GM23338 (cell line): ENCODE data around the gene HIPK1. TPM values are rescaled to one million over a fixed set of nuclear protein-coding genes. Genes with fewer than 3 reads are reported as not detected.

Experiments
- ATAC-seq: fragments of 200-7000 bp; cut with Tn5 transposase; 3 replicates; pipeline ENCODE4 v1.9.1; 2020
- DNase-seq: peaks from one replicate; pipeline ENCODE4 v3.0.0-alpha.2; 2015; ENCODE audit warnings: low spot score
- H2AFZ ChIP-seq: fragments of 200-600 bp; sonication (generic); 2 replicates; pipeline ENCODE4 v1.8.0; 2016; ENCODE audit warnings: antibody characterized with exemption, mild to moderate bottlenecking, moderate library complexity
- H3F3A ChIP-seq: fragments of 200-600 bp; sonication (generic); replicated peaks from 2 replicates; pipeline ENCODE4 v1.8.0; 2017; ENCODE audit warnings: antibody characterized with exemption, mixed run types, low read depth
- H3K27ac ChIP-seq: fragments of 200-600 bp; sonication (generic); 2 replicates; pipeline ENCODE4 v1.6.1; 2016; ENCODE audit warnings: low read depth
- H3K27me3 ChIP-seq: fragments of 200-600 bp; sonication (generic); 2 replicates; pipeline ENCODE4 v1.8.0; 2016; ENCODE audit warnings: mild to moderate bottlenecking, mixed run types, moderate library complexity; ENCODE audit not compliant: insufficient read depth
- H3K36me3 ChIP-seq: fragments of 200-600 bp; sonication (generic); 2 replicates; pipeline ENCODE4 v1.8.0; 2016; ENCODE audit warnings: mild to moderate bottlenecking; ENCODE audit not compliant: insufficient read depth
- H3K4me1 ChIP-seq: fragments of 200-600 bp; sonication (generic); 2 replicates; pipeline ENCODE4 v1.8.0; 2016; ENCODE audit warnings: mild to moderate bottlenecking, moderate library complexity; ENCODE audit not compliant: insufficient read depth
- H3K4me2 ChIP-seq: fragments of 200-600 bp; sonication (generic); 2 replicates; pipeline ENCODE4 v1.7.1; 2017; ENCODE audit warnings: mixed run types
- H3K4me3 ChIP-seq: fragments of 200-600 bp; sonication (generic); 2 replicates; pipeline ENCODE4 v1.6.1; 2016; ENCODE audit warnings: mixed run types
- H3K79me2 ChIP-seq: fragments of 200-600 bp; sonication (generic); replicated peaks from 2 replicates; pipeline ENCODE4 v1.8.0; 2017; ENCODE audit warnings: mild to moderate bottlenecking; ENCODE audit not compliant: insufficient read depth
- H3K9me2 ChIP-seq: fragments of 200-600 bp; sonication (generic); 2 replicates; pipeline ENCODE4 v1.8.0; 2017; ENCODE audit not compliant: insufficient read depth
- H4K20me1 ChIP-seq: fragments of 200-600 bp; sonication (generic); replicated peaks from 2 replicates; pipeline ENCODE4 v1.8.0; 2017; ENCODE audit warnings: mild to moderate bottlenecking; ENCODE audit not compliant: insufficient read depth
- H3K27ac Mint-ChIP-seq: 2 replicates; pipeline ENCODE4 v1.8.0; 2020; ENCODE audit warnings: inconsistent platforms, mild to moderate bottlenecking, moderate library complexity, mixed read lengths
- H3K27me3 Mint-ChIP-seq: 3 replicates; pipeline ENCODE4 v1.8.0; 2022; ENCODE audit warnings: low read depth, mild to moderate bottlenecking, moderate library complexity, mixed read lengths, inconsistent platforms; ENCODE audit not compliant: insufficient read depth, poor library complexity
- H3K36me3 Mint-ChIP-seq: 3 replicates; pipeline ENCODE4 v1.8.0; 2021; ENCODE audit warnings: low read depth, mild to moderate bottlenecking, inconsistent platforms, moderate library complexity, mixed read lengths
- H3K4me1 Mint-ChIP-seq: 3 replicates; pipeline ENCODE4 v1.8.0; 2020; ENCODE audit warnings: mild to moderate bottlenecking, inconsistent platforms, mixed read lengths
- H3K4me3 Mint-ChIP-seq: 3 replicates; pipeline ENCODE4 v1.8.0; 2021; ENCODE audit warnings: moderate library complexity, mild to moderate bottlenecking, inconsistent platforms, mixed read lengths
- H3K9me3 Mint-ChIP-seq: 3 replicates; pipeline ENCODE4 v1.8.0; 2020; ENCODE audit warnings: moderate library complexity, mild to moderate bottlenecking, inconsistent platforms, mixed read lengths
- CREB1 ChIP-seq: fragments of 250-450 bp; sonication (Bioruptor Pico); IDR thresholded peaks from 2 replicates; pipeline ENCODE4 v1.5.0; 2020; ENCODE audit warnings: low read depth, mild to moderate bottlenecking, moderate library complexity
- EZH2 ChIP-seq: fragments of 200-600 bp; sonication (generic); IDR thresholded peaks from one replicate; pipeline ENCODE4 v1.8.0; 2017; ENCODE audit warnings: antibody characterized with exemption, mild to moderate bottlenecking, low read depth; ENCODE audit not compliant: unreplicated experiment
- EZH2phosphoT487 ChIP-seq: fragments of 200-600 bp; sonication (generic); IDR thresholded peaks from one replicate; pipeline ENCODE4 v1.8.1; 2018; ENCODE audit warnings: antibody characterized with exemption; ENCODE audit not compliant: unreplicated experiment
- JUNB ChIP-seq: IDR thresholded peaks from one replicate; pipeline ENCODE4 v1.6.1; 2016; ENCODE audit warnings: antibody characterized with exemption; ENCODE audit not compliant: unreplicated experiment
- NANOG ChIP-seq: IDR thresholded peaks from 2 replicates; pipeline ENCODE4 v1.6.1; 2016; ENCODE audit warnings: antibody characterized with exemption, borderline replicate concordance
- POLR2AphosphoS5 ChIP-seq: IDR thresholded peaks from 2 replicates; pipeline ENCODE4 v1.6.1; 2016; ENCODE audit warnings: antibody characterized with exemption, low read depth
- STAT1 ChIP-seq: IDR thresholded peaks from one replicate; pipeline ENCODE4 v1.6.1; 2016; ENCODE audit warnings: antibody characterized with exemption; ENCODE audit not compliant: unreplicated experiment
- ZNF114 ChIP-seq: fragments of 250-450 bp; sonication (Bioruptor Pico); IDR thresholded peaks from 2 replicates; pipeline ENCODE4 v1.5.0; 2020; ENCODE audit warnings: mild to moderate bottlenecking, moderate library complexity
- ZNF331 ChIP-seq: fragments of 250-450 bp; sonication (Bioruptor Pico); IDR thresholded peaks from 2 replicates; pipeline ENCODE4 v1.5.0; 2020; ENCODE audit warnings: low read depth, mild to moderate bottlenecking, moderate library complexity
- polyA plus RNA-seq: library from polyadenylated mRNA; unstranded; fragments of >200 nt; fragmentation: Nextera tagmentation; extraction: Ambion mirVana; gene quantifications from 2 replicates; pipeline ENCODE4 v1.2.1, GENCODE V29; 2016
- total RNA-seq: library from RNA; depleted of rRNA; stranded (reverse); fragments of >200 nt; shearing (Covaris generic); gene quantifications from 2 replicates; pipeline ENCODE4 v1.2.3, GENCODE V29; 2014
- TF ChIP-seq, protein P1 (sequence below): fragments of 250-450 bp; sonication (Bioruptor Pico); IDR thresholded peaks from 2 replicates; pipeline ENCODE4 v1.5.0; 2020; ENCODE audit warnings: mild to moderate bottlenecking, moderate library complexity
- TF ChIP-seq, protein P2 (sequence below), 2 experiments: fragments of 200-600 bp in 1 of 2; sonication (generic) in 1 of 2; conservative IDR thresholded peaks; 2 replicates each; pipeline versions ENCODE4 v1.5.1 to v1.6.1; 2016 to 2017; ENCODE audit warnings: antibody characterized with exemption in 2 of 2, low read depth in 2 of 2, mild to moderate bottlenecking in 2 of 2, moderate library complexity in 1 of 2
- TF ChIP-seq, protein P3 (sequence below): IDR thresholded peaks from 2 replicates; pipeline ENCODE4 v1.6.1; 2016; ENCODE audit warnings: antibody characterized with exemption
- TF ChIP-seq, protein P4 (sequence below): IDR thresholded peaks from one replicate; pipeline ENCODE4 v1.6.1; 2018; ENCODE audit warnings: antibody characterized with exemption; ENCODE audit not compliant: unreplicated experiment

Gene HIPK1
- total and polyA plus RNA-seq, 2 experiments from 2014 or later, result 14.3 to 47.5 TPM

DNA sequence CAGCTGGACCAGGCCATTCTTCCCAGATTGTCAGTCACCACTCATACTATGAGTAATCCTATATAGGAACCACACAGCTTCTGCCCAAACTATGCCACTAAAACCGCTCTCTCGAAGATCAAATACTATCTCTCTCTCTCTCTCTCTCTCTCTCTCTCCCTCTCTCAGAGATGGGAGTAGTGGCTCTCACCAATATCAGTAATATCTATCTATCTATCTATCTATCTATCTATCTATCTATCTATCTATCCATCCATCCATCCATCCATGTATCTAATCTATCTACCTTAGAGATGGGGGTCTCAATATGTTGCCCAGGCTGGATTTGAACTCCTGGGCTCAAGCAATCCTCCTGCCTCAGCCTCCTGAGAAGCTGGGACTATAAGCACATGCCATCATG is 4.7 kb upstream of the HIPK1 start:
- Histone ChIP-seq H3K27me3 (peaks cover 6% of the 10 kb centered on the region; the same call in 1 of the 2 replicates), H2AFZ (no peak overlapping the region), H4K20me1 (no peaks in the 10 kb centered on the region), H3K4me3 (no peak overlapping the region), H3F3A (0 out of 2 replicates have a peak, but pooled peaks cover 8% of the 10 kb centered on the region), H3K27ac (no peak overlapping the region), H3K4me2 (no peak overlapping the region), H3K9me2 (no peaks in the 10 kb centered on the region), H3K4me1 (peaks cover 8% of the 10 kb centered on the region; the same call in 1 of the 2 replicates), H3K79me2 (no peaks in the 10 kb centered on the region), H3K36me3 (no peaks in the 10 kb centered on the region)
- no peak for ATAC-seq
- Mint-ChIP-seq H3K4me3 (no peak overlapping the region), H3K27ac (no peak overlapping the region), H3K36me3 (no peaks in the 10 kb centered on the region), H3K4me1 (peaks cover 6% of the 10 kb centered on the region; the same call in 2 of the 3 replicates), H3K27me3 (peaks cover 3% of the 10 kb centered on the region), H3K9me3 (no peaks in the 10 kb centered on the region)
- no peak for DNase-seq
- TF ChIP-seq ZNF114 (CRISPR knock-in tag) (no peak), POLR2AphosphoS5 (no peak), NANOG (no peak), JUNB (no peak), STAT1 (no peak), ZNF331 (CRISPR knock-in tag) (no peak), CREB1 (CRISPR knock-in tag) (no peak), EZH2 (no peak), EZH2phosphoT487 (no peak)
- TF ChIP-seq, protein P1, sequence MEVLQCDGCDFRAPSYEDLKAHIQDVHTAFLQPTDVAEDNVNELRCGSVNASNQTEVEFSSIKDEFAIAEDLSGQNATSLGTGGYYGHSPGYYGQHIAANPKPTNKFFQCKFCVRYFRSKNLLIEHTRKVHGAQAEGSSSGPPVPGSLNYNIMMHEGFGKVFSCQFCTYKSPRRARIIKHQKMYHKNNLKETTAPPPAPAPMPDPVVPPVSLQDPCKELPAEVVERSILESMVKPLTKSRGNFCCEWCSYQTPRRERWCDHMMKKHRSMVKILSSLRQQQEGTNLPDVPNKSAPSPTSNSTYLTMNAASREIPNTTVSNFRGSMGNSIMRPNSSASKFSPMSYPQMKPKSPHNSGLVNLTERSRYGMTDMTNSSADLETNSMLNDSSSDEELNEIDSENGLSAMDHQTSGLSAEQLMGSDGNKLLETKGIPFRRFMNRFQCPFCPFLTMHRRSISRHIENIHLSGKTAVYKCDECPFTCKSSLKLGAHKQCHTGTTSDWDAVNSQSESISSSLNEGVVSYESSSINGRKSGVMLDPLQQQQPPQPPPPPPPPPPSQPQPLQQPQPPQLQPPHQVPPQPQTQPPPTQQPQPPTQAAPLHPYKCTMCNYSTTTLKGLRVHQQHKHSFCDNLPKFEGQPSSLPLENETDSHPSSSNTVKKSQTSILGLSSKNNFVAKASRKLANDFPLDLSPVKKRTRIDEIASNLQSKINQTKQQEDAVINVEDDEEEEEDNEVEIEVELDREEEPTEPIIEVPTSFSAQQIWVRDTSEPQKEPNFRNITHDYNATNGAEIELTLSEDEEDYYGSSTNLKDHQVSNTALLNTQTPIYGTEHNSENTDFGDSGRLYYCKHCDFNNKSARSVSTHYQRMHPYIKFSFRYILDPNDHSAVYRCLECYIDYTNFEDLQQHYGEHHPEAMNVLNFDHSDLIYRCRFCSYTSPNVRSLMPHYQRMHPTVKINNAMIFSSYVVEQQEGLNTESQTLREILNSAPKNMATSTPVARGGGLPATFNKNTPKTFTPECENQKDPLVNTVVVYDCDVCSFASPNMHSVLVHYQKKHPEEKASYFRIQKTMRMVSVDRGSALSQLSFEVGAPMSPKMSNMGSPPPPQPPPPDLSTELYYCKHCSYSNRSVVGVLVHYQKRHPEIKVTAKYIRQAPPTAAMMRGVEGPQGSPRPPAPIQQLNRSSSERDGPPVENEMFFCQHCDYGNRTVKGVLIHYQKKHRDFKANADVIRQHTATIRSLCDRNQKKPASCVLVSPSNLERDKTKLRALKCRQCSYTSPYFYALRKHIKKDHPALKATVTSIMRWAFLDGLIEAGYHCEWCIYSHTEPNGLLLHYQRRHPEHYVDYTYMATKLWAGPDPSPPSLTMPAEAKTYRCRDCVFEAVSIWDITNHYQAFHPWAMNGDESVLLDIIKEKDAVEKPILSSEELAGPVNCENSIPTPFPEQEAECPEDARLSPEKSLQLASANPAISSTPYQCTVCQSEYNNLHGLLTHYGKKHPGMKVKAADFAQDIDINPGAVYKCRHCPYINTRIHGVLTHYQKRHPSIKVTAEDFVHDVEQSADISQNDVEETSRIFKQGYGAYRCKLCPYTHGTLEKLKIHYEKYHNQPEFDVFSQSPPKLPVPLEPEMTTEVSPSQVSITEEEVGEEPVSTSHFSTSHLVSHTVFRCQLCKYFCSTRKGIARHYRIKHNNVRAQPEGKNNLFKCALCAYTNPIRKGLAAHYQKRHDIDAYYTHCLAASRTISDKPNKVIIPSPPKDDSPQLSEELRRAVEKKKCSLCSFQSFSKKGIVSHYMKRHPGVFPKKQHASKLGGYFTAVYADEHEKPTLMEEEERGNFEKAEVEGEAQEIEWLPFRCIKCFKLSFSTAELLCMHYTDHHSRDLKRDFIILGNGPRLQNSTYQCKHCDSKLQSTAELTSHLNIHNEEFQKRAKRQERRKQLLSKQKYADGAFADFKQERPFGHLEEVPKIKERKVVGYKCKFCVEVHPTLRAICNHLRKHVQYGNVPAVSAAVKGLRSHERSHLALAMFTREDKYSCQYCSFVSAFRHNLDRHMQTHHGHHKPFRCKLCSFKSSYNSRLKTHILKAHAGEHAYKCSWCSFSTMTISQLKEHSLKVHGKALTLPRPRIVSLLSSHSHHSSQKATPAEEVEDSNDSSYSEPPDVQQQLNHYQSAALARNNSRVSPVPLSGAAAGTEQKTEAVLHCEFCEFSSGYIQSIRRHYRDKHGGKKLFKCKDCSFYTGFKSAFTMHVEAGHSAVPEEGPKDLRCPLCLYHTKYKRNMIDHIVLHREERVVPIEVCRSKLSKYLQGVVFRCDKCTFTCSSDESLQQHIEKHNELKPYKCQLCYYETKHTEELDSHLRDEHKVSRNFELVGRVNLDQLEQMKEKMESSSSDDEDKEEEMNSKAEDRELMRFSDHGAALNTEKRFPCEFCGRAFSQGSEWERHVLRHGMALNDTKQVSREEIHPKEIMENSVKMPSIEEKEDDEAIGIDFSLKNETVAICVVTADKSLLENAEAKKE (CRISPR knock-in tag), result no peak
- TF ChIP-seq, protein P2, sequence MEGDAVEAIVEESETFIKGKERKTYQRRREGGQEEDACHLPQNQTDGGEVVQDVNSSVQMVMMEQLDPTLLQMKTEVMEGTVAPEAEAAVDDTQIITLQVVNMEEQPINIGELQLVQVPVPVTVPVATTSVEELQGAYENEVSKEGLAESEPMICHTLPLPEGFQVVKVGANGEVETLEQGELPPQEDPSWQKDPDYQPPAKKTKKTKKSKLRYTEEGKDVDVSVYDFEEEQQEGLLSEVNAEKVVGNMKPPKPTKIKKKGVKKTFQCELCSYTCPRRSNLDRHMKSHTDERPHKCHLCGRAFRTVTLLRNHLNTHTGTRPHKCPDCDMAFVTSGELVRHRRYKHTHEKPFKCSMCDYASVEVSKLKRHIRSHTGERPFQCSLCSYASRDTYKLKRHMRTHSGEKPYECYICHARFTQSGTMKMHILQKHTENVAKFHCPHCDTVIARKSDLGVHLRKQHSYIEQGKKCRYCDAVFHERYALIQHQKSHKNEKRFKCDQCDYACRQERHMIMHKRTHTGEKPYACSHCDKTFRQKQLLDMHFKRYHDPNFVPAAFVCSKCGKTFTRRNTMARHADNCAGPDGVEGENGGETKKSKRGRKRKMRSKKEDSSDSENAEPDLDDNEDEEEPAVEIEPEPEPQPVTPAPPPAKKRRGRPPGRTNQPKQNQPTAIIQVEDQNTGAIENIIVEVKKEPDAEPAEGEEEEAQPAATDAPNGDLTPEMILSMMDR (conservative IDR thresholded peaks at IDR 0.05; ENCODE audit: low read depth in 2 of 2), result no peak
- TF ChIP-seq, protein P3, sequence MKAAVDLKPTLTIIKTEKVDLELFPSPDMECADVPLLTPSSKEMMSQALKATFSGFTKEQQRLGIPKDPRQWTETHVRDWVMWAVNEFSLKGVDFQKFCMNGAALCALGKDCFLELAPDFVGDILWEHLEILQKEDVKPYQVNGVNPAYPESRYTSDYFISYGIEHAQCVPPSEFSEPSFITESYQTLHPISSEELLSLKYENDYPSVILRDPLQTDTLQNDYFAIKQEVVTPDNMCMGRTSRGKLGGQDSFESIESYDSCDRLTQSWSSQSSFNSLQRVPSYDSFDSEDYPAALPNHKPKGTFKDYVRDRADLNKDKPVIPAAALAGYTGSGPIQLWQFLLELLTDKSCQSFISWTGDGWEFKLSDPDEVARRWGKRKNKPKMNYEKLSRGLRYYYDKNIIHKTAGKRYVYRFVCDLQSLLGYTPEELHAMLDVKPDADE, result no peak
- TF ChIP-seq, protein P4, sequence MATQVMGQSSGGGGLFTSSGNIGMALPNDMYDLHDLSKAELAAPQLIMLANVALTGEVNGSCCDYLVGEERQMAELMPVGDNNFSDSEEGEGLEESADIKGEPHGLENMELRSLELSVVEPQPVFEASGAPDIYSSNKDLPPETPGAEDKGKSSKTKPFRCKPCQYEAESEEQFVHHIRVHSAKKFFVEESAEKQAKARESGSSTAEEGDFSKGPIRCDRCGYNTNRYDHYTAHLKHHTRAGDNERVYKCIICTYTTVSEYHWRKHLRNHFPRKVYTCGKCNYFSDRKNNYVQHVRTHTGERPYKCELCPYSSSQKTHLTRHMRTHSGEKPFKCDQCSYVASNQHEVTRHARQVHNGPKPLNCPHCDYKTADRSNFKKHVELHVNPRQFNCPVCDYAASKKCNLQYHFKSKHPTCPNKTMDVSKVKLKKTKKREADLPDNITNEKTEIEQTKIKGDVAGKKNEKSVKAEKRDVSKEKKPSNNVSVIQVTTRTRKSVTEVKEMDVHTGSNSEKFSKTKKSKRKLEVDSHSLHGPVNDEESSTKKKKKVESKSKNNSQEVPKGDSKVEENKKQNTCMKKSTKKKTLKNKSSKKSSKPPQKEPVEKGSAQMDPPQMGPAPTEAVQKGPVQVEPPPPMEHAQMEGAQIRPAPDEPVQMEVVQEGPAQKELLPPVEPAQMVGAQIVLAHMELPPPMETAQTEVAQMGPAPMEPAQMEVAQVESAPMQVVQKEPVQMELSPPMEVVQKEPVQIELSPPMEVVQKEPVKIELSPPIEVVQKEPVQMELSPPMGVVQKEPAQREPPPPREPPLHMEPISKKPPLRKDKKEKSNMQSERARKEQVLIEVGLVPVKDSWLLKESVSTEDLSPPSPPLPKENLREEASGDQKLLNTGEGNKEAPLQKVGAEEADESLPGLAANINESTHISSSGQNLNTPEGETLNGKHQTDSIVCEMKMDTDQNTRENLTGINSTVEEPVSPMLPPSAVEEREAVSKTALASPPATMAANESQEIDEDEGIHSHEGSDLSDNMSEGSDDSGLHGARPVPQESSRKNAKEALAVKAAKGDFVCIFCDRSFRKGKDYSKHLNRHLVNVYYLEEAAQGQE, result no peak
